HepG2 (cell line): ENCODE measurements around the gene PLEKHB2. TPM values are rescaled to one million over a fixed set of nuclear protein-coding genes. Genes with fewer than 3 reads are reported as not detected.

Experiments
- EEA1 ChIP-seq: sonication (generic); formaldehyde crosslinking; IDR thresholded peaks from 2 replicates; pipeline ENCODE4 v1.5.1; 2020; ENCODE audit warnings: mild to moderate bottlenecking, missing genetic modification reagents, borderline replicate concordance
- FOXA1 ChIP-seq, 2 experiments: fragments of 450-650 bp in 1 of 2; sonication (generic) in 1 of 2; formaldehyde crosslinking in 1 of 2; IDR thresholded peaks; 2 replicates each; pipeline versions ENCODE4 v1.4.0 to v1.6.1; 2016 to 2020; ENCODE audit warnings: missing genetic modification reagents in 1 of 2
- FOXK1 ChIP-seq: sonication (generic); formaldehyde crosslinking; IDR thresholded peaks from 2 replicates; pipeline ENCODE4 v1.4.0; 2020; ENCODE audit warnings: low read depth, missing genetic modification reagents, borderline replicate concordance
- HDAC1 ChIP-seq: sonication (generic); formaldehyde crosslinking; IDR thresholded peaks from 2 replicates; pipeline ENCODE4 v1.5.1; 2020; ENCODE audit warnings: mild to moderate bottlenecking, missing genetic modification reagents
- KDM2A ChIP-seq: sonication (generic); formaldehyde crosslinking; IDR thresholded peaks from 2 replicates; pipeline ENCODE4 v1.4.0; 2020; ENCODE audit warnings: low read depth, missing genetic modification reagents, borderline replicate concordance
- MIER3 ChIP-seq: IDR thresholded peaks from 2 replicates; pipeline ENCODE4 v1.6.1; 2016; ENCODE audit warnings: missing compliant biosample characterization, borderline replicate concordance
- MYC ChIP-seq: sonication (generic); formaldehyde crosslinking; IDR thresholded peaks from 2 replicates; pipeline ENCODE4 v1.9.0; 2021; ENCODE audit warnings: missing genetic modification reagents, borderline replicate concordance
- NAIF1 ChIP-seq: sonication (generic); formaldehyde crosslinking; IDR thresholded peaks from 2 replicates; pipeline ENCODE4 v1.5.0; 2020; ENCODE audit warnings: mild to moderate bottlenecking, missing genetic modification reagents, borderline replicate concordance
- PAF1 ChIP-seq: IDR thresholded peaks from 2 replicates; pipeline ENCODE4 v1.6.1; 2016; ENCODE audit warnings: missing genetic modification reagents, missing compliant biosample characterization
- SATB2 ChIP-seq: sonication (generic); formaldehyde crosslinking; IDR thresholded peaks from 2 replicates; pipeline ENCODE4 v1.5.0; 2020; ENCODE audit warnings: missing genetic modification reagents
- THAP8 ChIP-seq: sonication (generic); formaldehyde crosslinking; IDR thresholded peaks from 2 replicates; pipeline ENCODE4 v1.5.1; 2020; ENCODE audit warnings: missing genetic modification reagents, mild to moderate bottlenecking, borderline replicate concordance
- YEATS2 ChIP-seq: sonication (generic); formaldehyde crosslinking; IDR thresholded peaks from 2 replicates; pipeline ENCODE4 v1.4.0; 2020; ENCODE audit warnings: missing genetic modification reagents, borderline replicate concordance
- ZFX ChIP-seq: sonication (generic); formaldehyde crosslinking; IDR thresholded peaks from 2 replicates; pipeline ENCODE4 v1.4.0; 2020; ENCODE audit warnings: mild to moderate bottlenecking, low read depth, missing genetic modification reagents, moderate library complexity
- ZNF772 ChIP-seq: sonication (generic); formaldehyde crosslinking; IDR thresholded peaks from 2 replicates; pipeline ENCODE4 v1.5.0; 2020; ENCODE audit warnings: mild to moderate bottlenecking, missing genetic modification reagents
- ZNF816 ChIP-seq: sonication (generic); formaldehyde crosslinking; IDR thresholded peaks from 2 replicates; pipeline ENCODE4 v1.8.0; 2022; ENCODE audit warnings: missing genetic modification reagents, mild to moderate bottlenecking, borderline replicate concordance
- polyA plus RNA-seq, 8 experiments: library from polyadenylated mRNA; depleted of rRNA in 3 of 8; stranded (reverse) in 7 of 8; unstranded in 1 of 8; fragments of >200 nt; fragmentation: Illumina TruSeq in 4 of 8; extraction: Trizol in 4 of 8; gene quantifications; 2 replicates each; pipeline versions ENCODE4 v1.2.1 to v1.2.3, GENCODE V29; 2011 to 2016; ENCODE audit warnings: low read depth in 4 of 8, missing spikeins in 1 of 8, mixed read lengths in 1 of 8; ENCODE audit not compliant: insufficient read depth in 1 of 8
- total RNA-seq, 5 experiments: library from RNA; depleted of rRNA; stranded (reverse); fragments of >200 nt; fragmentation: Illumina TruSeq; extraction: Trizol; gene quantifications; 2 replicates each; pipeline ENCODE4 v1.2.3, GENCODE V29; 2016; ENCODE audit warnings: low read depth in 1 of 5
- TF ChIP-seq, protein P1 (sequence below): IDR thresholded peaks from 2 replicates; pipeline ENCODE4 v1.6.1; 2016; ENCODE audit warnings: missing genetic modification reagents, missing compliant biosample characterization
- TF ChIP-seq, protein P2 (sequence below): sonication (generic); formaldehyde crosslinking; IDR thresholded peaks from 2 replicates; pipeline ENCODE4 v1.4.0; 2020; ENCODE audit warnings: missing genetic modification reagents
- TF ChIP-seq, protein P3 (sequence below): sonication (generic); formaldehyde crosslinking; IDR thresholded peaks from 2 replicates; pipeline ENCODE4 v1.4.0; 2020; ENCODE audit warnings: missing genetic modification reagents

Gene PLEKHB2
- total and polyA plus RNA-seq, 2 of the 13 experiments (the other 11 are each of a cell fraction or from before 2014, with no cell fraction given), result 73.0 to 78.9 TPM

- TF ChIP-seq ZFX (CRISPR knock-in tag) (peak; percentile 75), KDM2A (CRISPR knock-in tag) (no peak), PAF1 (0 out of 2 replicates have a peak, but pooled peaks have one; percentile 46), THAP8 (no peak), NAIF1 (CRISPR knock-in tag) (no peak), ZNF816 (CRISPR knock-in tag) (peak; percentile 79; the same call in 1 of the 2 replicates), MYC (CRISPR knock-in tag) (no peak), HDAC1 (peak; percentile 52; the same call in 1 of the 2 replicates), YEATS2 (peak; percentile 71; the same call in 1 of the 2 replicates), MIER3 (CRISPR knock-in tag) (peak; percentile 75), EEA1 (no peak), SATB2 (CRISPR knock-in tag) (no peak), FOXA1 (IDR thresholded peaks at IDR 0.05) (no peak), FOXA1 (CRISPR knock-in tag; IDR thresholded peaks at IDR 0.05) (peak; percentile 66; the same call in 1 of the 2 replicates), ZNF772 (CRISPR knock-in tag) (peak; percentile 54; the same call in 1 of the 2 replicates), FOXK1 (peak; percentile 56; the same call in 1 of the 2 replicates)
- TF ChIP-seq, protein P1, sequence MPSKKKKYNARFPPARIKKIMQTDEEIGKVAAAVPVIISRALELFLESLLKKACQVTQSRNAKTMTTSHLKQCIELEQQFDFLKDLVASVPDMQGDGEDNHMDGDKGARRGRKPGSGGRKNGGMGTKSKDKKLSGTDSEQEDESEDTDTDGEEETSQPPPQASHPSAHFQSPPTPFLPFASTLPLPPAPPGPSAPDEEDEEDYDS (CRISPR knock-in tag), result peak; percentile 42
- TF ChIP-seq, protein P2, sequence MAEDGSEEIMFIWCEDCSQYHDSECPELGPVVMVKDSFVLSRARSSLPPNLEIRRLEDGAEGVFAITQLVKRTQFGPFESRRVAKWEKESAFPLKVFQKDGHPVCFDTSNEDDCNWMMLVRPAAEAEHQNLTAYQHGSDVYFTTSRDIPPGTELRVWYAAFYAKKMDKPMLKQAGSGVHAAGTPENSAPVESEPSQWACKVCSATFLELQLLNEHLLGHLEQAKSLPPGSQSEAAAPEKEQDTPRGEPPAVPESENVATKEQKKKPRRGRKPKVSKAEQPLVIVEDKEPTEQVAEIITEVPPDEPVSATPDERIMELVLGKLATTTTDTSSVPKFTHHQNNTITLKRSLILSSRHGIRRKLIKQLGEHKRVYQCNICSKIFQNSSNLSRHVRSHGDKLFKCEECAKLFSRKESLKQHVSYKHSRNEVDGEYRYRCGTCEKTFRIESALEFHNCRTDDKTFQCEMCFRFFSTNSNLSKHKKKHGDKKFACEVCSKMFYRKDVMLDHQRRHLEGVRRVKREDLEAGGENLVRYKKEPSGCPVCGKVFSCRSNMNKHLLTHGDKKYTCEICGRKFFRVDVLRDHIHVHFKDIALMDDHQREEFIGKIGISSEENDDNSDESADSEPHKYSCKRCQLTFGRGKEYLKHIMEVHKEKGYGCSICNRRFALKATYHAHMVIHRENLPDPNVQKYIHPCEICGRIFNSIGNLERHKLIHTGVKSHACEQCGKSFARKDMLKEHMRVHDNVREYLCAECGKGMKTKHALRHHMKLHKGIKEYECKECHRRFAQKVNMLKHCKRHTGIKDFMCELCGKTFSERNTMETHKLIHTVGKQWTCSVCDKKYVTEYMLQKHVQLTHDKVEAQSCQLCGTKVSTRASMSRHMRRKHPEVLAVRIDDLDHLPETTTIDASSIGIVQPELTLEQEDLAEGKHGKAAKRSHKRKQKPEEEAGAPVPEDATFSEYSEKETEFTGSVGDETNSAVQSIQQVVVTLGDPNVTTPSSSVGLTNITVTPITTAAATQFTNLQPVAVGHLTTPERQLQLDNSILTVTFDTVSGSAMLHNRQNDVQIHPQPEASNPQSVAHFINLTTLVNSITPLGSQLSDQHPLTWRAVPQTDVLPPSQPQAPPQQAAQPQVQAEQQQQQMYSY (CRISPR knock-in tag), result no peak
- TF ChIP-seq, protein P3, sequence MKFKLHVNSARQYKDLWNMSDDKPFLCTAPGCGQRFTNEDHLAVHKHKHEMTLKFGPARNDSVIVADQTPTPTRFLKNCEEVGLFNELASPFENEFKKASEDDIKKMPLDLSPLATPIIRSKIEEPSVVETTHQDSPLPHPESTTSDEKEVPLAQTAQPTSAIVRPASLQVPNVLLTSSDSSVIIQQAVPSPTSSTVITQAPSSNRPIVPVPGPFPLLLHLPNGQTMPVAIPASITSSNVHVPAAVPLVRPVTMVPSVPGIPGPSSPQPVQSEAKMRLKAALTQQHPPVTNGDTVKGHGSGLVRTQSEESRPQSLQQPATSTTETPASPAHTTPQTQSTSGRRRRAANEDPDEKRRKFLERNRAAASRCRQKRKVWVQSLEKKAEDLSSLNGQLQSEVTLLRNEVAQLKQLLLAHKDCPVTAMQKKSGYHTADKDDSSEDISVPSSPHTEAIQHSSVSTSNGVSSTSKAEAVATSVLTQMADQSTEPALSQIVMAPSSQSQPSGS (CRISPR knock-in tag), result peak; percentile 27; the same call in 1 of the 2 replicates
Observed at GRCh38 chr2:131105950-131106801, 1.0 kb downstream of the PLEKHB2 start (continued).
